CMK (cell line): ENCODE measurements around the gene PCDHGA1.
A peak's percentile ranks its signal among the peaks of the same experiment; 100 is the strongest.

Source experiments
- DNase-seq: peaks from one replicate; pipeline ENCODE4 v3.0.0-alpha.2; 2010; ENCODE audit warnings: low read depth

The PCDHGA1 gene

DNA sequence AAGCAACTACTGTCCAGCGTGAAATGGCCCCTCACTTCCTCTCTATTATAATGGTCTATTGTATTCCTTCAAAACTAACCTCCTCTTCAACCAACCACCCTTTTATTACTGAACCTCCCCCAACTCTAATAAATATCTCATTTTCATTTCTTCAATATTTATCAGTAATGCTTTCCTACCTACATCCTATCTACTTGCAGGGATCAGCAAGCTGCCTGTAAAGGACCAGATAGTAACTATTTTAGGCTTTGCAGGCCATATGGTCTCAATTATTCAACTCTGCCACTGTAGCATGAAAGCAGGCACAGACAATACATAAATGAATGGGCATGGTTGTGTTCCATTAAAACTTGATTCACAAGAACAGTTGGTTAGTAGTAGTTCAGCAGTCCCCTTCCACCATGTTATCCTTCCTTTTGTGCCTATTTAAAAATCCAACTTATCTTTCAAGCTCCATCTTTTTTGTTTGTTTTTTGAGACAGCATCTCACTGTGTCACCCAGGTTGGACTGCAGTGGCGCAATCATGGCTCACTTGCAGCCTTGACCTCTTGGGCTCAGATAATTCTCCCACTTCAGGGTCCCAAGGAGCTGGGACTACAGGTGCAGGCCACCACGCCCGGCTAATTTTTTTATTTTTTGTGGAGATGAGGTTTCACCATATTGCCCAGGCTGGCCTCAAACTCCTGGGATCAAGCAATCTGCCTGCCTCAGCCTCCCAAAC is 204.3 kb downstream of the PCDHGA1 start:
- DNase-seq, result no peak

DNA sequence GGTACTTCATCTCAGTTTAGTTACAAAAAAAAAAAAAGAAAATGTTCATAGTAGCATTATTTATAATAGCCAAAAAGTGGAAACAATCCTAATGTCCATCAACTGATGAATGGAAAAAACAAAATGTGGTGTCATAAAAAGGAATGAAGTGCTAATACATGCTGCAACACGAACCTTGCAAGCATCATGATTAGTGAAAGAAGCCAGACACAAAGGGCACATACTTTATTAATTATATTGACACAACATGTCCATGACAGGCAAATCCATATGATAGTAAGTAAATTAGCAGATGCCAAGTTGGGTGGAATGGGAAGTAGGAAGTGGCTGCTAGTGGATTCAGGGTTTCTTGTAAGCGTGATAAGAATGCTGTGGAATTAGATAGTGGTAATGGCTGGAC is 212.7 kb downstream of the PCDHGA1 start:
- peak; percentile 31 for DNase-seq

DNA sequence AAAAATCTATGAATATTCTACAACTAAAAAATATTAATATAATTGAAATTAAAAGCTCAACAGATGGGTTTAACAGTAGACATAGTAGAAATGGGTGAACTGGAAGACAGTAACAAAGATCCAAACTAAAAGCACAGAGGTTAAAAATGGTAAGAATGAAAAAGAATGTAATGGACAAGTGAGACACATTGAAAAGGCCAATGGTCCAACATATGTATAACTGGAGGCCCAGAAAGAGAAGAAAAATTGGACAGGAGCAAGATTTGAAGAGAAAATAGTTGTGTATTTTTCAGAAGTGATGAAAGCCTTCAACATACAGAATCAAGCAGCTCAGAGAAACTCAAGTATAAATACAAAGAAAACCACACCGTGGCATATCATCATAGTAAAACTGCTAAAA is 217.2 kb downstream of the PCDHGA1 start:
- DNase-seq, result no peak

DNA sequence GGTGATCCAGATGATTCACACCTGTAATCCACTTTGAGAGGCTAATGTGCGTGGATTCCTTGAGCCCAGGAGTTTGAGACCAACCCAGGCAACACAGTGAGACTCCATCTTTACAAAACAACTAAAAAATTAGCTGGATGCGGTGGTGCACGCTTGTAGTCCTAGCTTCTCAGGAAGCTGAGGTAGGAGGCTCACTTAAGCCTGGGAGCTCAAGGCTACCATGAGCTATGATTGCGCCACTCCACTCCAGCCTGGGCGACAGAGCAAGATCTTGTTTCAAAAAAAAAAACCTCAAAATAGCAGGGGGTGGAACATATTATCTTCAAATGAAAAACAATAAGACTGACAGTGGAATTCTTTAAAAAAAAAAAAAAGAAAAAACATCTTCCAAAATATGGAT is 217.6 kb downstream of the PCDHGA1 start:
- DNase-seq, result no peak

DNA sequence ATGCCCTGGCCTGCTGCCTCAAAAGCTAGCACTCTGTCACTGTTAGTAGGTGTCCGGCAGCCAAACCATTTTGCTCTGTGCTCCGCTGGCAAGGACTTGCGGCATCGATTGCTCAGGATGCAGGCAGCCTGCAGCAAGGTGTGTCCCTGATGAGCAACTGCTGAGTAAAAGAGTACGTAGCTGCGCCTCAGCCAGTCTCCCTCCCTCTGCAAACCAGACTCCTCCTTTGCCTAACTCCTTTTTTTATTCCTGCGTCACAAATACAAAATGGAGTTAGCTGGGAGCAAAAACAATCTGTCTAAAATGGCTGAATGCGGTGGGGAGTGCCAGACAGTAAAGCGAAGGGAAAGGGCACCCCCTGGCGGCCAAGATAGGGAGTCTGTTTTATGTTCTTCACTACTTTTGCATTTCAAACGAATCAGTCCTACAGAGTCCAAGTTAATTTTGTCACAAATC is 227.4 kb downstream of the PCDHGA1 start:
- DNase-seq, result no peak

DNA sequence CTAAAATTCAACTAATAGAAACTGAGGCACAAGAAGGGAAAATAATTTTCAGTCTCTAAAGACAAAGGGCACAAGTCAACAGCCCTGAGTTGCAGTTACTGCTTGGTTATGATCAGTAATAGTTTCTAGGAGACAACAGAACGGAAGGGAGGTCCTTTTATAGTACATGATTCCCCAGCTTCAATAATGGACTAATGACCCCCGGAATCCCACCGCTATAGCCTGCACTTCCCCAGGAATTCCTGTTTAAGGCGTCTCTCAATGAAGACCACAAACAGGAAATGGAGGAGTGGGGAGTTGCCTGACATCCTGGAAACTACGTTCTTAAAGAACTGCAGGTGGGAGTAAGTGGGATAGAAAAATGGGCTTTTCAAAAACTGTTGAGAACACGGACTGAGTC is 227.8 kb downstream of the PCDHGA1 start:
- no peak for DNase-seq

DNA sequence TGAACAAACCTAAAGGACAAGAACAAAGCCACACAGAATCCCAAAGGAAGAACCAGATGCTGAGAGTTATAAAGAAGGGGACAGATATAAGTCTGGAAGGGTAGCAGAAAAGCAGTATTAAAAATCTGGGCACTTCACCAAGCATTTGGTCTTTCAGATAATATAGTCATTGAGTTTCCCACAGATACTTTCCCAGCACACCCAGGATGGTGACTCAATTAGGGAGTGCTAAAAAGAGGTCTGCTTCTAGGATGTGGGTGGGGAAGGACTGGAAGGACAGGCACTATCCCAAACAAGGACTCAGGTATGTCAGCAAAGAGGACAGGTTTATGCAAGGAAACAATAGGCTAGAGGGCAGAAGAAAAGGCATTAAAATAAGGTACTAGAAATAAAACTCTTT is 229.1 kb downstream of the PCDHGA1 start:
- DNase-seq, result no peak

DNA sequence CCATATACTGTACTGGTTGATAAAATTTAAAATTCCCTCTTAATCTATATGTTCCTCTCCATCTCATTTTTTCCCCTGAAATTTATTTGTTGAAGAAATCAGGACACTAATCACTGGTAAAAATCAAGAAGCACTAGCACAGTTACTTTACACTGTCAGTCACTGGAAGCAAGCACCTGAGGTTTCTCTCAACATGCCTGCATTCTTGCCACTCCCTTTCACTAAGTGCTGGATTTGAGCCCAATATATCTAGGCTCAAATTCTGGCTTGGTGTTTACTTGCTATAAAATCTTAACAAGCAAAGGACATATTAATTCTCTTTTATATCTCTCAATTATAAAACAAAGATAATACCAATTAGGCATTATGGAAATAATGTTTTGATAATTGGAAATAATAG is 229.8 kb downstream of the PCDHGA1 start:
- no peak for DNase-seq

DNA sequence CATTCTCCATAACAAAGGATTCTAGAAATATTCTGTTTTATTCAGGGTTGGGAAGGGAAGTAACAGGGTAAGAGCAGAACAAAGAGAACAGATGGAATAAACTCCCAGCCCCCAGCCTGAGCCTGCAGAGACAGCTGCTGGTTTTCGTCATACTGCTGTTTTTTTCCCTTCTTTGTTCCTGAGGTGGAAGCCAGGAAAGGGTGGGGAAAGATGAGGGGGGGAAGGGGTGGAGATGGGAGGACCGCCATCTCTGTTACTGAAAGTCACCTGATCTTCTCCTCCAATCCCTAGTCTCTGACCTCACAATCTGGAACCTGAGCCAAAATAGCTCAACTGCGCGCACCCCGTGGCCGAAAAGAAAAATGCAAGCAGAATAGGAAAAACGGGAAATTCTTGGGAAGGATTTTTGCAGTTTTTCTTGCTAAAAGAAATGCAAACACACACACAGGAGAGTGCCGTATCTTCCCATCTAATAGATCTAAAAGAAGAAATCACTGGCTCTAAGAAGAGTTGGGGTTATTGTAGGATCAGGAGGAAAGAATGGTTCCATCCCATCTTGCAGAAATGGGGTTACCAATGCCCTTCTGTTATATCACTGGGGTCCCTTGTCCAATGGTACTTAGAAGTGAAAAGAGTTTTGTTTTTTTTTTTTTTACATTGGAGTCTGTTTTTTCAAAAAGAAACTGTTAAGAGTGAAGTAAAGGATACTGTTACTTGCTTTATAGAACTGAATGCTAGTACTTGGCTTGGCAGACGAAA is 230.6 kb downstream of the PCDHGA1 start:
- no peak for DNase-seq
